ENCODE data around the gene SPEF2. TPM values are rescaled to one million over a fixed set of nuclear protein-coding genes. Genes with fewer than 3 reads are reported as not detected.
A peak's percentile ranks its signal among the peaks of the same experiment; 100 is the strongest.

Gene SPEF2
- total RNA-seq, 1 donor from 2014 or later = 3.4 TPM

DNA sequence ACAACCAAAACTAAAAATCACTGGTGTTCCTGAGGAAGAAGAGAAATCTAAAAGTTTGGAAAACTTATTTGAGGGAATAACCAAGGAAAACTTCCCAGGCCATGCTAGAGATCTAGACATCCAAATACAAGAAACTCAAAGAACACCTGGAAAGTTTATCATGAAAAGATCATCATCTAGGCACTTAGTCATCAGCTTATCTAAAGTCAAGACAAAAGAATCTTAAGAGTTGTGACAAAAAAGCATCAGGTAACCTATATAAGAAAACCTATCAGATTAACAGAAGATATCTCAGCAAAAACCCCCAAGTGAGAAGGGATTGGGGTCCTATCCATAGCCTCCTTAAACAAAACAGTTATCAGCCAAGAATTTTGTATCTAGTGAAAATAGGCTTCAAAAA lies 17.1 kb upstream of the SPEF2 start:
- peaks cover 3% of the 10 kb centered on the region for H3K9me3 Mint-ChIP-seq (ENCODE audit: unreplicated experiment)
- no peaks in the 10 kb centered on the region for H3K36me3 ChIP-seq (ENCODE audit: insufficient read depth, low read length)
- no peak for DNase-seq (ENCODE audit: low read depth)
- H4K20me1 ChIP-seq (ENCODE audit: insufficient read depth, low read length) = no peaks in the 10 kb centered on the region
- no peak overlapping the region for H2AFZ ChIP-seq (ENCODE audit: low read depth, low read length)
- FAIRE-seq = no peak
- H3K27me3 ChIP-seq (ENCODE audit: insufficient read depth, low read length) = no peaks in the 10 kb centered on the region
- H3K27ac Mint-ChIP-seq (ENCODE audit: unreplicated experiment) = no peak overlapping the region
- no peaks in the 10 kb centered on the region for H3K36me3 Mint-ChIP-seq (ENCODE audit: low read depth, unreplicated experiment)
- H3K27ac ChIP-seq (ENCODE audit: low read depth, low read length) = no peak overlapping the region
- no peak overlapping the region for H3K4me2 ChIP-seq (ENCODE audit: low read length)
- TF ChIP-seq EZH2 (IDR thresholded peaks at IDR 0.05; ENCODE audit: insufficient read depth, low read length) = no peak
- TF ChIP-seq, protein P1, sequence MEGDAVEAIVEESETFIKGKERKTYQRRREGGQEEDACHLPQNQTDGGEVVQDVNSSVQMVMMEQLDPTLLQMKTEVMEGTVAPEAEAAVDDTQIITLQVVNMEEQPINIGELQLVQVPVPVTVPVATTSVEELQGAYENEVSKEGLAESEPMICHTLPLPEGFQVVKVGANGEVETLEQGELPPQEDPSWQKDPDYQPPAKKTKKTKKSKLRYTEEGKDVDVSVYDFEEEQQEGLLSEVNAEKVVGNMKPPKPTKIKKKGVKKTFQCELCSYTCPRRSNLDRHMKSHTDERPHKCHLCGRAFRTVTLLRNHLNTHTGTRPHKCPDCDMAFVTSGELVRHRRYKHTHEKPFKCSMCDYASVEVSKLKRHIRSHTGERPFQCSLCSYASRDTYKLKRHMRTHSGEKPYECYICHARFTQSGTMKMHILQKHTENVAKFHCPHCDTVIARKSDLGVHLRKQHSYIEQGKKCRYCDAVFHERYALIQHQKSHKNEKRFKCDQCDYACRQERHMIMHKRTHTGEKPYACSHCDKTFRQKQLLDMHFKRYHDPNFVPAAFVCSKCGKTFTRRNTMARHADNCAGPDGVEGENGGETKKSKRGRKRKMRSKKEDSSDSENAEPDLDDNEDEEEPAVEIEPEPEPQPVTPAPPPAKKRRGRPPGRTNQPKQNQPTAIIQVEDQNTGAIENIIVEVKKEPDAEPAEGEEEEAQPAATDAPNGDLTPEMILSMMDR (IDR thresholded peaks at IDR 0.05; ENCODE audit: insufficient read depth, low read depth, low read length) = no peak
- no peaks in the 10 kb centered on the region for H3K4me1 Mint-ChIP-seq (ENCODE audit: low read depth, unreplicated experiment)
- no peaks in the 10 kb centered on the region for H3K79me2 ChIP-seq (ENCODE audit: insufficient read depth, low read length)
- peaks cover 4% of the 10 kb centered on the region for H3K27me3 Mint-ChIP-seq (ENCODE audit: low read depth, unreplicated experiment)
- H3K4me3 ChIP-seq (ENCODE audit: insufficient read depth, low read depth, low read length) = no peak overlapping the region
- H3K9ac ChIP-seq (ENCODE audit: low read length) = no peak overlapping the region
- no peaks in the 10 kb centered on the region for H3K9me3 ChIP-seq (ENCODE audit: insufficient read depth, low read depth, low read length)
- H3K4me3 Mint-ChIP-seq (ENCODE audit: unreplicated experiment) = no peak overlapping the region
- no peaks in the 10 kb centered on the region for H3K4me1 ChIP-seq (ENCODE audit: insufficient read depth, low read length)

DNA sequence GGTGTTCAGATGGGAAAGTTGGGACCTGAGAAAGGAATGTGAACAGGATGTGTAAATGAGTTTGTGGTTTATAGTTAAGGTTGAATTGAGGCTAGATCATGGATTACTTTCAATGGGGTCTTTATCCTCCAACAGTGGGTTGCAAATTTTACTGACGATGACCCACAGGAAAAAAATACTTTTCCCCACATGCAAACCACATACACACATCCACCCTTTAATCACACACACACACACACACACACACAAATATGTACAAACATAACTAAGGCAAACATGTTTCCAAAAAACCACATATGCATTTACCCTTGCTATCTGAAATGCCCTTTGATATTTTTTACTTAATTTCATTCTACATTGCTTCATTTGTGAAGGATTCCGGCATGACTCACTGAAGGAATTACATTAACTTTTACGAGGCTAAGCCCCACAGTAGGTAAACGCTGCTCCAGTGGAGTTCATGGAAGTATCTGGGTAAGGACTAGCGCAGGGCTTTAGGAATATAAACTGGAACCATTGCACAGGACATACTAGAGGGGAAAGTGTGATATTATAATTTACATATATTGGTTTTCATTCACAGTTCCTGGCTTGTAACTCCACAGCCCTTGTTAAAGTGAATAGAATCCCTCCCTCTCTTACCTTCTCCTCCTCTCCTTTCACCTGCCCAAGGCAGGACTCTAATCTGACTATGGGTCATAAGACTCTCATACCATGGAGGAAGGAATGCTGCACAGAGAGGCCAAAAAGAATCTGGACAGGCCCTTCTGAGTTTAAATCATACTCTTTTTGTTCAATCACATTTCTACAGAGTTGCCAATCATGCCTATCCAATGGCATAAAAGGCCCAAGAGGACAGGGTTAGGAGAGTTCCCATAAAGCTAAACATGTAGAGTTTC lies 8.5 kb upstream of the SPEF2 start:
- H3K4me1 ChIP-seq (ENCODE audit: insufficient read depth, low read length) = no peaks in the 10 kb centered on the region
- Mint-ChIP-seq H3K9me3 (ENCODE audit: unreplicated experiment) (no peaks in the 10 kb centered on the region), H3K27ac (ENCODE audit: unreplicated experiment) (no peak overlapping the region), H3K4me3 (ENCODE audit: unreplicated experiment) (no peak overlapping the region), H3K36me3 (ENCODE audit: low read depth, unreplicated experiment) (no peaks in the 10 kb centered on the region), H3K27me3 (ENCODE audit: low read depth, unreplicated experiment) (no peaks in the 10 kb centered on the region), H3K4me1 (ENCODE audit: low read depth, unreplicated experiment) (peaks cover 5% of the 10 kb centered on the region)
- no peaks in the 10 kb centered on the region for H3K79me2 ChIP-seq (ENCODE audit: insufficient read depth, low read length)
- DNase-seq (ENCODE audit: low read depth) (no peak), FAIRE-seq (no peak)
- H3K9ac ChIP-seq (ENCODE audit: low read length) = no peak overlapping the region
- TF ChIP-seq, protein P1 (IDR thresholded peaks at IDR 0.05; ENCODE audit: insufficient read depth, low read depth, low read length) = no peak
- TF ChIP-seq EZH2 (IDR thresholded peaks at IDR 0.05; ENCODE audit: insufficient read depth, low read length) = no peak
- H3K9me3 ChIP-seq (ENCODE audit: insufficient read depth, low read depth, low read length) = peaks cover 4% of the 10 kb centered on the region
- H2AFZ ChIP-seq (ENCODE audit: low read depth, low read length) = no peak overlapping the region
- H3K36me3 ChIP-seq (ENCODE audit: insufficient read depth, low read length) = no peaks in the 10 kb centered on the region
- H3K4me2 ChIP-seq (ENCODE audit: low read length) = no peak overlapping the region
- H3K27me3 ChIP-seq (ENCODE audit: insufficient read depth, low read length) = no peaks in the 10 kb centered on the region
- no peaks in the 10 kb centered on the region for H4K20me1 ChIP-seq (ENCODE audit: insufficient read depth, low read length)
- H3K4me3 ChIP-seq (ENCODE audit: insufficient read depth, low read depth, low read length) = no peak overlapping the region
- H3K27ac ChIP-seq (ENCODE audit: low read depth, low read length) = no peak overlapping the region

DNA sequence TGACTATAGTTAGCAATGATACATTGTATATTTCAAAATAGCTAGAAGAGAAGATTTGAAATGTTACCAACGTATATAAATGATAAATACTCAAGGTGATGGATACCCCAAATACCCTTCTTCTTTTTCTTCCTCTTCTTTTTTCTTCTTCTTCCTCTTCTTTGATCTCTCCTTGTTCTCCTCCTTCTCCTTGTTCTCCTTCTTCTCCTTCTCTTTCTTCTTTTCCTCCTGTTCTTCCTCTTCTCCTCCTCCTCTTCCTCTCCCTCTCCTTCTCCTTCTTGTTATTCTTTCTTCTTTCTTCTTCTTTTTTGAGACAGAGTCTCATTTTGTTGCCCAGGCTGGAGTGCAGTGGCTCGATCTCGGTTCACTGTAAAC lies 616 bp upstream of the SPEF2 start:
- H3K27ac Mint-ChIP-seq (ENCODE audit: unreplicated experiment) = no peak overlapping the region
- Histone ChIP-seq H3K4me1 (ENCODE audit: insufficient read depth, low read length) (peaks cover 6% of the 10 kb centered on the region), H3K9ac (ENCODE audit: low read length) (peak overlapping the region; percentile 82), H3K27ac (ENCODE audit: low read depth, low read length) (no peak overlapping the region), H3K4me3 (ENCODE audit: insufficient read depth, low read depth, low read length) (peak overlapping the region; percentile 88), H3K4me2 (ENCODE audit: low read length) (peak overlapping the region; percentile 91), H3K27me3 (ENCODE audit: insufficient read depth, low read length) (no peaks in the 10 kb centered on the region), H3K79me2 (ENCODE audit: insufficient read depth, low read length) (no peaks in the 10 kb centered on the region), H3K9me3 (ENCODE audit: insufficient read depth, low read depth, low read length) (no peaks in the 10 kb centered on the region), H4K20me1 (ENCODE audit: insufficient read depth, low read length) (no peaks in the 10 kb centered on the region), H3K36me3 (ENCODE audit: insufficient read depth, low read length) (no peaks in the 10 kb centered on the region), H2AFZ (ENCODE audit: low read depth, low read length) (peak overlapping the region; percentile 100)
- no peaks in the 10 kb centered on the region for H3K4me1 Mint-ChIP-seq (ENCODE audit: low read depth, unreplicated experiment)
- TF ChIP-seq, protein P1 (IDR thresholded peaks at IDR 0.05; ENCODE audit: insufficient read depth, low read depth, low read length) = no peak
- no peak for TF ChIP-seq EZH2 (IDR thresholded peaks at IDR 0.05; ENCODE audit: insufficient read depth, low read length)
- peaks cover 2% of the 10 kb centered on the region for H3K27me3 Mint-ChIP-seq (ENCODE audit: low read depth, unreplicated experiment)
- H3K36me3 Mint-ChIP-seq (ENCODE audit: low read depth, unreplicated experiment) = no peaks in the 10 kb centered on the region
- FAIRE-seq (no peak), DNase-seq (ENCODE audit: low read depth) (no peak)
- H3K4me3 Mint-ChIP-seq (ENCODE audit: unreplicated experiment) = peak overlapping the region; percentile 94
- H3K9me3 Mint-ChIP-seq (ENCODE audit: unreplicated experiment) = peaks cover 5% of the 10 kb centered on the region

Data from astrocyte (in vitro differentiated cells and primary cell).